ENCODE measurements around the gene MFAP3.

Gene MFAP3

GRCh38 chr5:154095904-154096303 lies 57.1 kb downstream of the MFAP3 start:
- DNase-seq: no peak

- DNase-seq: no peak
Observed at GRCh38 chr5:154097031-154097430, 58.3 kb downstream of the MFAP3 start.

GRCh38 chr5:154098465-154098864 lies 59.7 kb downstream of the MFAP3 start:
- no peak for DNase-seq

GRCh38 chr5:154101184-154101583 lies 62.4 kb downstream of the MFAP3 start:
- no peak for DNase-seq

- no peak for DNase-seq
Observed at GRCh38 chr5:154103233-154103632, 64.5 kb downstream of the MFAP3 start.

Data from midbrain (tissue), 1 donor.